CD4-positive, CD25-positive, alpha-beta regulatory T cell (primary cell): ENCODE measurements around the gene HOXD13. TPM values are rescaled to one million over a fixed set of nuclear protein-coding genes. Genes with fewer than 3 reads are reported as not detected.

Source experiments
- ATAC-seq, 2 donors: fragments of 150-1000 bp; cut with Tn5 transposase; one replicate each; pipeline ENCODE4 v1.10.0; 2021; ENCODE audit warnings: low read depth in 2 of 2, moderate number of reproducible peaks in 2 of 2, moderate library complexity in 1 of 2
- DNase-seq, 3 donors: peaks; one replicate each; pipeline versions ENCODE4 v3.0.0 to v3.0.0-alpha.2; 2012 to 2022; ENCODE audit warnings: mixed read lengths in 1 of 3
- H3K27ac ChIP-seq: one replicate; pipeline ENCODE4 v1.7.0; 2013; ENCODE audit warnings: mild to moderate bottlenecking, low read length; ENCODE audit not compliant: insufficient read depth, poor library complexity, severe bottlenecking
- H3K27me3 ChIP-seq: one replicate; pipeline ENCODE4 v1.7.0; 2013; ENCODE audit warnings: low read length; ENCODE audit not compliant: control insufficient read depth, insufficient read depth
- H3K36me3 ChIP-seq: one replicate; pipeline ENCODE4 v1.7.0; 2013; ENCODE audit warnings: mild to moderate bottlenecking, low read length, moderate library complexity; ENCODE audit not compliant: control insufficient read depth, insufficient read depth
- H3K4me1 ChIP-seq: 2 replicates; pipeline ENCODE4 v1.7.0; 2013; ENCODE audit warnings: mild to moderate bottlenecking, low read length; ENCODE audit not compliant: insufficient read depth, control insufficient read depth, poor library complexity, severe bottlenecking
- H3K4me3 ChIP-seq: one replicate; pipeline ENCODE4 v1.7.0; 2013; ENCODE audit warnings: low read depth, mild to moderate bottlenecking, low read length, moderate library complexity
- H3K9me3 ChIP-seq, 2 experiments: 1 replicate in 1 of 2; 2 replicates in 1 of 2; pipeline ENCODE4 v1.7.0; 2013; ENCODE audit warnings: low read length in 2 of 2, mild to moderate bottlenecking in 1 of 2, moderate library complexity in 1 of 2; ENCODE audit not compliant: control insufficient read depth in 2 of 2
- H3K27ac Mint-ChIP-seq, 3 donors: one replicate each; pipeline ENCODE4 v1.8.0; 2020 to 2022; ENCODE audit warnings: mild to moderate bottlenecking in 3 of 3, mixed read lengths in 3 of 3, moderate library complexity in 2 of 3
- H3K27me3 Mint-ChIP-seq: one replicate; pipeline ENCODE4 v1.8.0; 2022; ENCODE audit warnings: mild to moderate bottlenecking, mixed read lengths
- H3K36me3 Mint-ChIP-seq: one replicate; pipeline ENCODE4 v1.8.0; 2020; ENCODE audit warnings: mixed read lengths
- H3K4me1 Mint-ChIP-seq, 4 donors: one replicate each; pipeline ENCODE4 v1.8.0; 2020 to 2022; ENCODE audit warnings: mixed read lengths in 4 of 4, mild to moderate bottlenecking in 1 of 4
- H3K4me3 Mint-ChIP-seq, 4 donors: one replicate each; pipeline ENCODE4 v1.8.0; 2020 to 2022; ENCODE audit warnings: mild to moderate bottlenecking in 4 of 4, mixed read lengths in 4 of 4, moderate library complexity in 3 of 4
- H3K9me3 Mint-ChIP-seq, 7 donors: one replicate each; pipeline ENCODE4 v1.8.0; 2020 to 2022; ENCODE audit warnings: mixed read lengths in 7 of 7, mild to moderate bottlenecking in 3 of 7, moderate library complexity in 2 of 7
- polyA plus RNA-seq, 4 donors: library from polyadenylated mRNA; unstranded; fragments of 300-500 nt; fragmentation: Illumina TruSeq; gene quantifications; one replicate each; pipeline ENCODE4 v1.2.3, GENCODE V29; 2021
- total RNA-seq: library from RNA; stranded (reverse); gene quantifications from one replicate; pipeline ENCODE4 v1.2.3, GENCODE V29; 2022

The HOXD13 gene
- total and polyA plus RNA-seq, 5 donors from 2014 or later: not detected

- peaks cover 66% of the 10 kb centered on the region for H3K27me3 ChIP-seq
- no peak overlapping the region for H3K4me3 ChIP-seq
- no peaks in the 10 kb centered on the region for H3K36me3 ChIP-seq
- H3K4me1 ChIP-seq: peaks cover 28% of the 10 kb centered on the region
- peaks cover 88% of the 10 kb centered on the region for H3K27me3 Mint-ChIP-seq
- H3K27ac ChIP-seq: no peak overlapping the region
- peak overlapping the region in 2 of 4 donors; percentile 52 for H3K4me3 Mint-ChIP-seq
- H3K36me3 Mint-ChIP-seq: peaks cover 4% of the 10 kb centered on the region
- H3K9me3 Mint-ChIP-seq: peaks cover 0 to 27% (median 5%) of the 10 kb centered on the region in 7 donors
- H3K27ac Mint-ChIP-seq: peak overlapping the region in 2 of 3 donors; percentile 7 to 38
- DNase-seq (no peak), ATAC-seq (no peak)
- H3K4me1 Mint-ChIP-seq: peaks cover 0 to 37% (median 20%) of the 10 kb centered on the region in 4 donors
- peaks cover 6 to 21% of the 10 kb centered on the region in 2 experiments for H3K9me3 ChIP-seq
Measured at GRCh38 chr2:176138526-176138922, 46.0 kb downstream of the HOXD13 start.

GRCh38 chr2:176138923-176139660 is 46.6 kb downstream of the HOXD13 start:
- Histone ChIP-seq H3K27ac (no peak overlapping the region), H3K27me3 (peaks cover 65% of the 10 kb centered on the region), H3K9me3 (peaks cover 6 to 15% of the 10 kb centered on the region in 2 experiments), H3K4me1 (peaks cover 28% of the 10 kb centered on the region), H3K4me3 (no peak overlapping the region), H3K36me3 (no peaks in the 10 kb centered on the region)
- peak overlapping the region in 3 of 4 donors; percentile 44 to 52 (median 50) for H3K4me3 Mint-ChIP-seq
- H3K4me1 Mint-ChIP-seq: peaks cover 0 to 37% (median 20%) of the 10 kb centered on the region in 4 donors
- DNase-seq: no peak
- peaks cover 88% of the 10 kb centered on the region for H3K27me3 Mint-ChIP-seq
- H3K36me3 Mint-ChIP-seq: peaks cover 4% of the 10 kb centered on the region
- peaks cover 0 to 27% (median 5%) of the 10 kb centered on the region in 7 donors for H3K9me3 Mint-ChIP-seq
- peak overlapping the region in 1 of 3 donors; percentile 60 for H3K27ac Mint-ChIP-seq
- ATAC-seq: no peak

- Histone ChIP-seq H3K4me3 (no peak overlapping the region), H3K4me1 (peaks cover 28% of the 10 kb centered on the region), H3K36me3 (no peaks in the 10 kb centered on the region), H3K27me3 (peaks cover 60% of the 10 kb centered on the region), H3K9me3 (peaks cover 4 to 14% of the 10 kb centered on the region in 2 experiments), H3K27ac (no peak overlapping the region)
- DNase-seq (no peak), ATAC-seq (no peak)
- Mint-ChIP-seq H3K4me3 (peak overlapping the region in 3 of 4 donors; percentile 43 to 50 (median 45)), H3K27me3 (peaks cover 88% of the 10 kb centered on the region), H3K27ac (no peak overlapping the region), H3K9me3 (peaks cover 0 to 27% (median 5%) of the 10 kb centered on the region in 7 donors), H3K4me1 (peaks cover 0 to 37% (median 20%) of the 10 kb centered on the region in 4 donors), H3K36me3 (peaks cover 4% of the 10 kb centered on the region)
Measured at GRCh38 chr2:176139661-176140512, 47.4 kb downstream of the HOXD13 start.

- peaks cover 26% of the 10 kb centered on the region for H3K4me1 ChIP-seq
- no peak overlapping the region for H3K27ac ChIP-seq
- H3K4me3 ChIP-seq: no peak overlapping the region
- Mint-ChIP-seq H3K4me3 (peak overlapping the region in 3 of 4 donors; percentile 36 to 46 (median 38)), H3K27me3 (peaks cover 88% of the 10 kb centered on the region), H3K4me1 (peaks cover 0 to 32% (median 17%) of the 10 kb centered on the region in 4 donors), H3K36me3 (peaks cover 4% of the 10 kb centered on the region), H3K27ac (peak overlapping the region in 2 of 3 donors; percentile 51 to 94), H3K9me3 (peaks cover 0 to 19% (median 5%) of the 10 kb centered on the region in 7 donors)
- DNase-seq: peak; percentile 30 to 71 (median 50)
- ATAC-seq: peak; percentile 42 to 64
- no peaks in the 10 kb centered on the region for H3K36me3 ChIP-seq
- peaks cover 60% of the 10 kb centered on the region for H3K27me3 ChIP-seq
- peaks cover 4 to 10% of the 10 kb centered on the region in 2 experiments for H3K9me3 ChIP-seq
Measured at GRCh38 chr2:176140513-176141317, 48.2 kb downstream of the HOXD13 start.

GRCh38 chr2:176142281-176142680 is 49.8 kb downstream of the HOXD13 start:
- ATAC-seq (no peak), DNase-seq (no peak)
- H3K9me3 ChIP-seq: peaks cover 4 to 8% of the 10 kb centered on the region in 2 experiments
- no peak overlapping the region for H3K27ac Mint-ChIP-seq
- no peak overlapping the region for H3K27ac ChIP-seq
- peaks cover 66% of the 10 kb centered on the region for H3K27me3 ChIP-seq
- peaks cover 12% of the 10 kb centered on the region for H3K4me1 ChIP-seq
- no peak overlapping the region for H3K4me3 ChIP-seq
- H3K4me1 Mint-ChIP-seq: peaks cover 0 to 21% (median 14%) of the 10 kb centered on the region in 4 donors
- peaks cover 91% of the 10 kb centered on the region for H3K27me3 Mint-ChIP-seq
- H3K36me3 ChIP-seq: no peaks in the 10 kb centered on the region
- peaks cover 4% of the 10 kb centered on the region for H3K36me3 Mint-ChIP-seq
- peaks cover 0 to 18% (median 5%) of the 10 kb centered on the region in 7 donors for H3K9me3 Mint-ChIP-seq
- no peak overlapping the region for H3K4me3 Mint-ChIP-seq

Other genes starting within 250 kb of the HOXD13 start
- gene LNPK, start 90.5 kb upstream of the HOXD13 start, total RNA-seq: 32.9 TPM
- 10 to 100 TPM; 13.9 to 19.9 (median 15.2) TPM for gene LNPK, start 90.5 kb upstream of the HOXD13 start, polyA plus RNA-seq
- not detected for gene EVX2, start 8.8 kb upstream of the HOXD13 start, total RNA-seq
- gene EVX2, start 8.8 kb upstream of the HOXD13 start, polyA plus RNA-seq: not detected
- gene HOXD12, start 7.1 kb downstream of the HOXD13 start, total RNA-seq: not detected
- not detected for gene HOXD12, start 7.1 kb downstream of the HOXD13 start, polyA plus RNA-seq
- gene HOXD11, start 14.6 kb downstream of the HOXD13 start, total RNA-seq: not detected
- gene HOXD11, start 14.6 kb downstream of the HOXD13 start, polyA plus RNA-seq: not detected
- gene HOXD10, start 24.1 kb downstream of the HOXD13 start, total RNA-seq: not detected
- not detected for gene HOXD10, start 24.1 kb downstream of the HOXD13 start, polyA plus RNA-seq
- gene HOXD9, start 30.0 kb downstream of the HOXD13 start, total RNA-seq: not detected
- gene HOXD9, start 30.0 kb downstream of the HOXD13 start, polyA plus RNA-seq: not detected
- gene HOXD8, start 37.0 kb downstream of the HOXD13 start, total RNA-seq: not detected
- not detected for gene HOXD8, start 37.0 kb downstream of the HOXD13 start, polyA plus RNA-seq
- gene HOXD4, start 58.8 kb downstream of the HOXD13 start, total RNA-seq: not detected
- not detected for gene HOXD4, start 58.8 kb downstream of the HOXD13 start, polyA plus RNA-seq
- not detected for gene HOXD3, start 64.6 kb downstream of the HOXD13 start, total RNA-seq
- gene HOXD3, start 64.6 kb downstream of the HOXD13 start, polyA plus RNA-seq: not detected
- not detected for gene HOXD1, start 95.9 kb downstream of the HOXD13 start, total RNA-seq
- not detected for gene HOXD1, start 95.9 kb downstream of the HOXD13 start, polyA plus RNA-seq
- 7.1 TPM for gene MTX2, start 176.7 kb downstream of the HOXD13 start, total RNA-seq
- gene MTX2, start 176.7 kb downstream of the HOXD13 start, polyA plus RNA-seq: 10 to 100 TPM; 19.4 to 23.2 (median 22.4) TPM